NCI-H1694 treated with DMSO at 0.1 percent for 48 hours (cell line): Measurements from ENCODE around the gene TEX26.
A peak's percentile ranks its signal among the peaks of the same experiment; 100 is the strongest.

Source experiments
- DNase-seq: peaks from one replicate; lab custom pipeline; 2025; lab: John Stamatoyannopoulos, UW

Gene TEX26

GRCh38 chr13:30976025-30976424 lies 43.6 kb downstream of the TEX26 start:
- no peak for DNase-seq

GRCh38 chr13:30978981-30979956 lies 46.8 kb downstream of the TEX26 start:
- peak; percentile 28 for DNase-seq

- DNase-seq: no peak
These were observed 50.0 kb downstream of the TEX26 start for GRCh38 chr13:30982506-30982905.

DNA sequence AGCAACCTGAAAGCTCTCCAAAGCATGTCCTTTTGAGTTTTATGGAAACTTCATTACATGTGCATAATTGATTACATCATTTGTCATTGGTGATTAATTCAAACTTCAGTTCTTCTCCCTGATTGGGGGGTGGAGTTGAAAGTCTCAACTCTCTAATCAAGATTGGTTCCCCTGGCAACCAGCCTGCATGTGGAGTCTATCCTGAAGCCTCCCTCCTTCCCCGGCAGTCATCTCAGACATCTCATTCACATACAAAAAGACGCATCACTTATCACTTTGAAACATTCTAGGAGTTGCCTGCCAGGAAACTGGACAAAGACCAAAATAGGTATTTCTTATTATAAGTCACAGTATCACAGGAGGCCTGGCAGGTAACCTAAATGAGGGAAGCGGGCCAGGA lies 50.5 kb downstream of the TEX26 start:
- no peak for DNase-seq

GRCh38 chr13:30983431-30983830 lies 51.0 kb downstream of the TEX26 start:
- DNase-seq: no peak

GRCh38 chr13:30984620-30985019 lies 52.2 kb downstream of the TEX26 start:
- DNase-seq: no peak

- no peak for DNase-seq
These were observed 53.3 kb downstream of the TEX26 start for GRCh38 chr13:30985637-30986205.

DNA sequence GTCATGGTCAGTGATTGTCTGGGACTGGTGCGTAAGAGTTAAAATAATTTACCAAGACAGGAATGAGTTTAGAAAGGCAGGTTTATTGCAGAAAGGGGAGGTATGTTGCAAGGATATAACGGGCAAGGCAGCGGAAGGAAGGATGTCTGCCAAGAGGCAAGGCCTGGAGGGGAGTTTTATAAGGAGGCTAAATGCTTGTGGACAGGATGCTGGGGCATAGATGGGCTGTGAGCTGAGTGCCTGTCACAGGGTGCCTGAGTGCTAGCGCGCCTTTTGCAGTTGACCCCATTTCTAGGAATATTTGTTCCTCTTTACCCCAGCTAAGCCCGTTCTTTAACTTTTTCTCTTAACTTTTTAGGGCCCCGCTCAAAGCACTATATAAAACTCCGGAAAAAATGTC lies 58.7 kb downstream of the TEX26 start:
- no peak for DNase-seq

GRCh38 chr13:30991922-30992321 lies 59.5 kb downstream of the TEX26 start:
- no peak for DNase-seq

GRCh38 chr13:30995331-30995730 lies 62.9 kb downstream of the TEX26 start:
- no peak for DNase-seq

GRCh38 chr13:30997697-30998096 lies 65.2 kb downstream of the TEX26 start:
- DNase-seq: peak; percentile 71

- peak; percentile 72 for DNase-seq
These were observed 66.0 kb downstream of the TEX26 start for GRCh38 chr13:30998136-30999088.

GRCh38 chr13:31000889-31001288 lies 68.4 kb downstream of the TEX26 start:
- no peak for DNase-seq

GRCh38 chr13:31001647-31002046 lies 69.2 kb downstream of the TEX26 start:
- DNase-seq: no peak

DNA sequence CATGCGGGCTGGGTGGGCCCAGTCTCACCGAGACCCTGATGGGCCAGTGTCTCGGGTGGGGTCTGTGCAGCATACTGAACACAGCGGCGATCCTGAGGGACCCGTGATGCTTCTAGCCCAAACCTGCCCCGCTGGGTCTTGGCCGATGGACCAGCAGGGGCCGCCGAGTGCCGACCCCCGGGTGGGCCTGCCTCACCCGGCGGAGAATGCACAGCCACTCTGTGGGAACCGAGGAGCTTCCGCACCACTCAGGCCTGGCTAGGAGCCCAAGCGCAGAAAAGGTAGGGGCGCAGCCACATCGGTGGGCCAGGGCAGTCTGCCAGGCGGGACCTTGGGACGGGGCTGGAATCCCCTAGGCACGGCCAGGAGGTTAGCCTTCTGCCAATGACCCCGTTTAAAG lies 72.6 kb downstream of the TEX26 start:
- no peak for DNase-seq

DNA sequence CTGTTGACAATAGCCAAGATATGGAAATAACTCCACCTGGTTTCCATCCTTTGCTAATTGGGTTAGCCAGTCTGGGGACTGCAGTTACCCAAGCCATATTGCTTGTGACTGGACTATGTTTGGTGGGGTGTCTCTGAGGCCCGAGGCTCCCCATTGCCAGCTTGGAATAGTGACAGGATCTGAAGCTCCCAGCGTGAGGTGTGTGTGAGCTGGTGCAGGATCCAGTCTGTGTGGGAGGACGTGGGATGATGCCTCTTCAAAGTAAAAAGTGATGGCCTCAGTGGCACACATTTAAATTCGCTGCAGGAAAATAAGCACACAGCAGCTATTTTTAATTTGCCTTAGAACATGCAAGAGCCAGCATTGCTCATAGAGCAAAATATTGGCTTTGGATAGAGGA lies 75.0 kb downstream of the TEX26 start:
- DNase-seq: no peak

GRCh38 chr13:31008400-31009115 lies 76.1 kb downstream of the TEX26 start:
- no peak for DNase-seq

DNA sequence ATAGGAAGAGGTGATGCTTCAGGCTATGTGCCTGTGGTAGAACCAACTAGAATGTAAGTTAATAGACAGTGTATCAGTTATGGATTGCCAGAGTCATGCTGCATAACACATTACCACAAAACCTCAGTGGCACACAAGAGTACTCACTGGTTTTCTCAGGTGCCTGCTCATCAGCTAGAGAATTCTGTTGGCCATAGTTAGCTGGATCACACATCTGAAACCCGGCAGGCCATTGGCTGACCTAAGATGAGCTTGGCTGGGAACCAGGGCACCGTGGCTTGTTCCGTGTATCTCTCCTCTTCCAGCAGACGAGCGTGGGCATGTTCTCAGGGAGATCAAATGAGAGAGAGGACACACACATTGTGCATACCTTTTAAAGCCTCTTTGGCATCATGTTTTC lies 76.7 kb downstream of the TEX26 start:
- DNase-seq: no peak

GRCh38 chr13:31010296-31010695 lies 77.8 kb downstream of the TEX26 start:
- DNase-seq: no peak

GRCh38 chr13:31011193-31011860 lies 78.9 kb downstream of the TEX26 start:
- no peak for DNase-seq
